ENCODE results near the gene IRAK1.
A peak's percentile ranks its signal among the peaks of the same experiment; 100 is the strongest.

- TF ChIP-seq CTCF (IDR thresholded peaks at IDR 0.05) (peak; percentile 18; the same call in 1 of the 2 replicates), ZFX (IDR thresholded peaks at IDR 0.05; ENCODE audit: borderline replicate concordance) (no peak)
Observed at GRCh38 chrX:154019633-154020528, at the start of gene IRAK1.

Measured in 22Rv1 (cell line).